ENCODE data around the gene PCGF1. TPM values are rescaled to one million over a fixed set of nuclear protein-coding genes. Genes with fewer than 3 reads are reported as not detected.

PCGF1 gene
- total and polyA plus RNA-seq, 2 of the 13 experiments (the other 11 are each of a cell fraction or from before 2014, with no cell fraction given), result 20.4 to 22.6 TPM

DNA sequence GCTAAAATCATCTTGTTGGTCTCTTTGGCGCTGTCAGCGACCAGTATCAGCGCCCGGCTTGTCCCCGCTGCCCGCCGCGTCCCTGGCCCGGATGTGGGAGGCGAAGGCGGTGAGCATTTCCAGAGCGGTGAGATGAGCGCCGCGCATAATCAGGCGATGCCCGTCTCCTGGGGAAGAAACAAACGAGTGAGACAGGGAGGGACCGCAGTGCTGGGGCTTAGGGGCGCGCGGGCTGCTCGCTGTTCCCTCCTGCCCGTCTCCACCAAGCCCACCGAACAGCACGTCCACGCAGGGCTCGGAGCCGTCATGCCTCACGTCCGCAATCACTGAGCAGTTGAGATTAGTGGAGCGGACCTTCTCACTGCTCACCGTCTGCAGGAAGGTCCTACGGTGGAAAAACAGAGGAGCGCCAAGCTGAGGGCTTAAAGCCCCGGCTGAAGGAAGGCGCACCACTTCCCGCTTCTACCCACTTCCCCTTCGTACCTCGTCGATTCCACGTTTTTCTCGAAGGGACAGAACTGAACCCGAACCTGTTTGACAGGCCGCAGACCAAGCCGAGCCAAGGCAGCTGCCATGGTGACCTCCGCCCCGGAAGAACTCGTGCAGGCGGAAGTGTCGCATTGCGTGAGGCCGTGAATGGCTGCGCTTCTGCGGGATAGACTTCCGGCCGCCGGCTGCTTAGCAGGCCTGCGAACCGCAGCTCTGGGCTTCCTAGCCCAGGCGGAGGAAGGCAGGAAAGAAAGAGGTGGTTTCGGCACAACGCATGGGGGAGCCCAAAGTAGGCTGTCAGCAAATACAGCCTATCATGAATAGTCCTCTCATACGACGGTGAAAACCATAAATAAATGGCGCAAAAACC is 35.2 kb downstream of the PCGF1 start, which contains the start of gene MRPL53:
Gene MRPL53, minus strand, starts transcription at position 595 of the 859 bp plus-strand sequence. Its CDS starts 20 bp downstream, at position 575.
- Histone ChIP-seq H3K9ac (ENCODE audit: insufficient read depth, low read depth, low read length) (peak within 1 kb of the TSS; percentile 86), H3K4me3 (replicated peaks in 1 of 3; ENCODE audit: insufficient read depth in 1 of 3, low read depth in 2 of 3, low read length in 3 of 3) (peak within 1 kb of the TSS; percentile 67 to 91 (median 83)), H3K4me1 (ENCODE audit: insufficient read depth, low read length) (peaks cover 52% of the 10 kb centered on the region), H3K4me2 (ENCODE audit: low read depth, low read length) (peak within 1 kb of the TSS; percentile 95), H3K36me3 (replicated peaks in 1 of 2; ENCODE audit: control insufficient read depth in 1 of 2, insufficient read depth in 2 of 2, low read length in 2 of 2) (peaks cover 7 to 16% of the 10 kb centered on the region in 2 experiments), H2AFZ (ENCODE audit: low read length) (peak within 1 kb of the TSS; percentile 21), H3K79me2 (ENCODE audit: insufficient read depth, low read length) (peaks cover 4% of the 10 kb centered on the region), H3K27me3 (ENCODE audit: control insufficient read depth in 1 of 2, insufficient read depth in 2 of 2, low read length in 2 of 2) (no peaks in the 10 kb centered on the region; a peak in 1 of 5 replicates), H3K9me3 (ENCODE audit: low read length) (no peaks in the 10 kb centered on the region), H4K20me1 (ENCODE audit: insufficient read depth, low read length) (no peaks in the 10 kb centered on the region), H3K27ac (ENCODE audit: extremely low read length, insufficient read depth, low read length) (peak within 1 kb of the TSS; percentile 83)
- ChIA-PET CTCF (ENCODE audit: low intra/inter-chr PET ratio, low total read pairs) (no interaction called here), POLR2A (interaction anchor here (0.8 to 20.6 kb wide), 19 partner anchors 9 to 273 kb away, joined by 3 to 795 read pairs (median 9); partner anchors contain the start of genes AUP1, CCDC142, DQX1 and HTRA2)
- in situ Hi-C loops (cut with HindIII; ENCODE audit: extremely low pct_ligation_motif_present, low pct_unique_long_range_greater_than_20kb) (no loop called here), intact Hi-C loops (cut with micrococcal nuclease; ENCODE audit: unreplicated experiment) (loop anchor here (1.0 to 2.0 kb wide), 2 partner anchors 14 to 57 kb away; partner anchors contain the start of genes AUP1, HTRA2 and WBP1)
- 2% methylated on average over 62 of the region's 66 CpGs for WGBS (ENCODE audit: low lambda C conversion rate)
- DNase-seq (ENCODE audit: low spot score) (peak; percentile 92), ATAC-seq (peak; percentile 87), FAIRE-seq (peak; percentile 78)
- TSS peak; percentile 67 for BruUV-seq (replicated peaks)
- TF ChIP-seq, protein P1, sequence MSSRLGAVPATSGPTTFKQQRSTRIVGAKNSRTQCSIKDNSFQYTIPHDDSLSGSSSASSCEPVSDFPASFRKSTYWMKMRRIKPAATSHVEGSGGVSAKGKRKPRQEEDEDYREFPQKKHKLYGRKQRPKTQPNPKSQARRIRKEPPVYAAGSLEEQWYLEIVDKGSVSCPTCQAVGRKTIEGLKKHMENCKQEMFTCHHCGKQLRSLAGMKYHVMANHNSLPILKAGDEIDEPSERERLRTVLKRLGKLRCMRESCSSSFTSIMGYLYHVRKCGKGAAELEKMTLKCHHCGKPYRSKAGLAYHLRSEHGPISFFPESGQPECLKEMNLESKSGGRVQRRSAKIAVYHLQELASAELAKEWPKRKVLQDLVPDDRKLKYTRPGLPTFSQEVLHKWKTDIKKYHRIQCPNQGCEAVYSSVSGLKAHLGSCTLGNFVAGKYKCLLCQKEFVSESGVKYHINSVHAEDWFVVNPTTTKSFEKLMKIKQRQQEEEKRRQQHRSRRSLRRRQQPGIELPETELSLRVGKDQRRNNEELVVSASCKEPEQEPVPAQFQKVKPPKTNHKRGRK (CRISPR knock-in tag; IDR thresholded peaks at IDR 0.05), result peak; percentile 0; the same call in 1 of the 2 replicates
- TF ChIP-seq ATF1 (CRISPR knock-in tag; IDR thresholded peaks at IDR 0.05), result no peak; the same call in 1 of the 2 replicates
- TF ChIP-seq SAP130 (CRISPR knock-in tag; IDR thresholded peaks at IDR 0.05; ENCODE audit: low read depth), result peak; percentile 98
- TF ChIP-seq ZNF563 (CRISPR knock-in tag; IDR thresholded peaks at IDR 0.05), result peak; percentile 60
- no peak for TF ChIP-seq EZH2 (conservative IDR thresholded peaks at IDR 0.05; ENCODE audit: low read depth, low read length)
- TF ChIP-seq ZNF782 (CRISPR knock-in tag; IDR thresholded peaks at IDR 0.05; ENCODE audit: borderline replicate concordance), result no peak; the same call in 1 of the 2 replicates
- peak; percentile 96 for TF ChIP-seq HOXA5 (CRISPR knock-in tag; IDR thresholded peaks at IDR 0.05)
- TF ChIP-seq, protein P2, sequence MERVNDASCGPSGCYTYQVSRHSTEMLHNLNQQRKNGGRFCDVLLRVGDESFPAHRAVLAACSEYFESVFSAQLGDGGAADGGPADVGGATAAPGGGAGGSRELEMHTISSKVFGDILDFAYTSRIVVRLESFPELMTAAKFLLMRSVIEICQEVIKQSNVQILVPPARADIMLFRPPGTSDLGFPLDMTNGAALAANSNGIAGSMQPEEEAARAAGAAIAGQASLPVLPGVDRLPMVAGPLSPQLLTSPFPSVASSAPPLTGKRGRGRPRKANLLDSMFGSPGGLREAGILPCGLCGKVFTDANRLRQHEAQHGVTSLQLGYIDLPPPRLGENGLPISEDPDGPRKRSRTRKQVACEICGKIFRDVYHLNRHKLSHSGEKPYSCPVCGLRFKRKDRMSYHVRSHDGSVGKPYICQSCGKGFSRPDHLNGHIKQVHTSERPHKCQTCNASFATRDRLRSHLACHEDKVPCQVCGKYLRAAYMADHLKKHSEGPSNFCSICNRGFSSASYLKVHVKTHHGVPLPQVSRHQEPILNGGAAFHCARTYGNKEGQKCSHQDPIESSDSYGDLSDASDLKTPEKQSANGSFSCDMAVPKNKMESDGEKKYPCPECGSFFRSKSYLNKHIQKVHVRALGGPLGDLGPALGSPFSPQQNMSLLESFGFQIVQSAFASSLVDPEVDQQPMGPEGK (CRISPR knock-in tag; IDR thresholded peaks at IDR 0.05), result peak; percentile 56; the same call in 1 of the 2 replicates
- TF ChIP-seq ZNF34 (CRISPR knock-in tag; IDR thresholded peaks at IDR 0.05; ENCODE audit: borderline replicate concordance), result peak; percentile 88
- TF ChIP-seq ZNF326 (CRISPR knock-in tag; IDR thresholded peaks at IDR 0.05; ENCODE audit: borderline replicate concordance), result peak; percentile 100
- no peak for TF ChIP-seq CENPX (CRISPR knock-in tag; IDR thresholded peaks at IDR 0.05)
- TF ChIP-seq MATR3 (CRISPR knock-in tag; IDR thresholded peaks at IDR 0.05), result no peak
- no peak for TF ChIP-seq FOXA1 (IDR thresholded peaks at IDR 0.05)
- TF ChIP-seq FOXA1 (CRISPR knock-in tag; IDR thresholded peaks at IDR 0.05), result peak; percentile 59
- TF ChIP-seq, protein P3, sequence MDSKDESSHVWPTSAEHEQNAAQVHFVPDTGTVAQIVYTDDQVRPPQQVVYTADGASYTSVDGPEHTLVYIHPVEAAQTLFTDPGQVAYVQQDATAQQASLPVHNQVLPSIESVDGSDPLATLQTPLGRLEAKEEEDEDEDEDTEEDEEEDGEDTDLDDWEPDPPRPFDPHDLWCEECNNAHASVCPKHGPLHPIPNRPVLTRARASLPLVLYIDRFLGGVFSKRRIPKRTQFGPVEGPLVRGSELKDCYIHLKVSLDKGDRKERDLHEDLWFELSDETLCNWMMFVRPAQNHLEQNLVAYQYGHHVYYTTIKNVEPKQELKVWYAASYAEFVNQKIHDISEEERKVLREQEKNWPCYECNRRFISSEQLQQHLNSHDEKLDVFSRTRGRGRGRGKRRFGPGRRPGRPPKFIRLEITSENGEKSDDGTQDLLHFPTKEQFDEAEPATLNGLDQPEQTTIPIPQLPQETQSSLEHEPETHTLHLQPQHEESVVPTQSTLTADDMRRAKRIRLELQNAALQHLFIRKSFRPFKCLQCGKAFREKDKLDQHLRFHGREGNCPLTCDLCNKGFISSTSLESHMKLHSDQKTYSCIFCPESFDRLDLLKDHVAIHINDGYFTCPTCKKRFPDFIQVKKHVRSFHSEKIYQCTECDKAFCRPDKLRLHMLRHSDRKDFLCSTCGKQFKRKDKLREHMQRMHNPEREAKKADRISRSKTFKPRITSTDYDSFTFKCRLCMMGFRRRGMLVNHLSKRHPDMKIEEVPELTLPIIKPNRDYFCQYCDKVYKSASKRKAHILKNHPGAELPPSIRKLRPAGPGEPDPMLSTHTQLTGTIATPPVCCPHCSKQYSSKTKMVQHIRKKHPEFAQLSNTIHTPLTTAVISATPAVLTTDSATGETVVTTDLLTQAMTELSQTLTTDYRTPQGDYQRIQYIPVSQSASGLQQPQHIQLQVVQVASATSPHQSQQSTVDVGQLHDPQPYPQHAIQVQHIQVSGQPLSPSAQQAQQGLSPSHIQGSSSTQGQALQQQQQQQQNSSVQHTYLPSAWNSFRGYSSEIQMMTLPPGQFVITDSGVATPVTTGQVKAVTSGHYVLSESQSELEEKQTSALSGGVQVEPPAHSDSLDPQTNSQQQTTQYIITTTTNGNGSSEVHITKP (CRISPR knock-in tag; IDR thresholded peaks at IDR 0.05; ENCODE audit: low read depth), result peak; percentile 55; the same call in 1 of the 2 replicates
- no peak; the same call in 1 of the 2 replicates for TF ChIP-seq EHMT2 (IDR thresholded peaks at IDR 0.05; ENCODE audit: borderline replicate concordance, low read depth, low read length)
